Activated CD4-positive, alpha-beta T cell treated with anti-CD3 and anti-CD28 coated beads for 48 hours (primary cell): ENCODE measurements around the gene TMEM101.
A peak's percentile ranks its signal among the peaks of the same experiment; 100 is the strongest.
"Not testable (repeated sequence)": the region's sequence is repeated elsewhere in the genome, so short reads cannot be mapped to it uniquely, and the experiment has no call there.

Experiments
- DNase-seq: peaks from one replicate; pipeline ENCODE4 v3.0.0-alpha.2; 2020

Gene TMEM101

DNA sequence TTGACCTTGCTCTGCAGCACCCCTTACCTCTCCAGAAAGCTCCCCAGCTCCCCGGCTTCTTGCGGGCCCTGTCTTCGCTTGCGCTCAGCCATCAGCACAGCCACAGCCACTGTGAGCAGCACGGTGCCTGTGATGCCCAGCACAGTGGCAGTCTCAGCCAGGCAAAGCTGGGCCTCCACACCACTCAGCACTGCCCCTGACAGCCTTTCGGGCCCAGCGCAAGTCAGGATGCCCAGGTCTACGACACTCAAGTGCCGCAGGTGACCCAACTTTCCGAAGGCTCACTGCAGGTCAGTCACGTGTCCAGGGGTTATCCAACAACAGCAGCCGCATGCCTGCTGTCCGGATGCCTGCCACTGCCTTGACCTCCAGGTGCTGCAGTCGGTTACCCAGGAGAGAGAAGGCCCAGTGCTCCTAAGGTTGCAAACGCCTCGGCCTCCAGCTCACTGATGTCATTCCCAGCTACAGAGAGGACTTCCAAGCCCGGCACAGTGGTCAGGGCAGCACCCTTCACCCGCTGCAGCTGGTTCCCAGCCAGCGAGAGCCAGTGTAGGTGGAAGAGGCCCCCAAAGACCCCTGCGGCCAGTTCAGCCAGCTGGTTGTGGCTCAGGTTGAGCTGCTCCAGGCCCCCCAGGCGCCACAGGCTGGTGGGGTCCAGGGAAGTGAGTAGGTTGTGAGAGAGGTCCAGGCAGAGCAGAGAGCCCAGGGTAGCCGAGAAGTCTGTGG lies 8.9 kb upstream of the TMEM101 start:
- no peak for DNase-seq

DNA sequence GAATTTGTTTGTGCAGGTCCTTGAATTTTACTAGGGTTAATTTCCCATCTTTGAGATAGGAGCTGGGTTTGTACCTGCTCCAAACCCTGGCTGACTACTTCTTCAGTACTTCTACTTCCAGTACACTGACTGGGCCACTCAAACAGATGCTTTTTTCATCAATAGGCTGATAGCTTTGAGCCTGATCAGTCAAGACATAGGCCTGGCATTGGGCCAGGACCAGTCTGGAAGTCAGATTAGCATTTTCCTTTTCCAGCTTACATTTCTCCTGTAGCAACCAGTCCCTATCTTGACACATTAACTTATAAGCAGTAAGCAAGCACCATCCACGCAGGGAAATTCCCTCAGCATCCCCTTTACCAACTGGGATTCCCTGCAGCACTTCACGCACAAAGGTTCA lies 7.5 kb upstream of the TMEM101 start:
- DNase-seq, result no peak

DNA sequence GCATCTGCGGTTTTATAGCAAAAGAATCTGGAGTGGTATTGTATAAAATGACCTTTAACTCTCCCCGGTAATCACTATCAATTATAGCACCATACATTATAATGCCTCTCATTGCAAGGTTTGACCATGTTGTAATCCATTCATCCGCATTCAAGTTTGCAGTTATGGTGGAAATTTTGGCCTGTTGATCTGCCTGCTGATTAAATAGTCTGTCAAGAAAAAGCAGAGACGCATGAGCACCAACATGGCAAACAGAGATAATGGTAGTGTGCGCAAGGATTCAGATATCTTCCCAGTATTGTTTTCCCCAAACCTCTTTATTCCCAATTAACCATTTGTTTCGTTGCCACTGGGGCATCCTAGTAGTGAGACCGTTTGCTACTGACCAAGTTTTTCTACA lies 6.5 kb upstream of the TMEM101 start:
- not testable (repeated sequence) for DNase-seq

DNA sequence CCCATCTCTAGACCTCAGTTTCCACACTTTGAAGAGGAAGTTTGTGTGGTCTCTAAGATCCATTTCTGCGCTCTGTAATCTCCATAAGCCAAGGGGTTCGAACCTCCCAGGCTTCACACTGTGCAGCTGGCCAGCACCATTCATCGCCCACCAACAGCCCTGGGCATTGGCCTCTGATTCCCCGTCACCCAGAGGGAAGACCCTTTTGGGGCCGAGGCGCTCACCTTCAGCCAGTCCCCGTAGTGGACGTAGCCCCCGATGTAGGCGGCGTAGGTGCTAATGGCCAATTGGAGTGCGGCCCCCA lies 678 bp downstream of the TMEM101 start:
- DNase-seq, result no peak

DNA sequence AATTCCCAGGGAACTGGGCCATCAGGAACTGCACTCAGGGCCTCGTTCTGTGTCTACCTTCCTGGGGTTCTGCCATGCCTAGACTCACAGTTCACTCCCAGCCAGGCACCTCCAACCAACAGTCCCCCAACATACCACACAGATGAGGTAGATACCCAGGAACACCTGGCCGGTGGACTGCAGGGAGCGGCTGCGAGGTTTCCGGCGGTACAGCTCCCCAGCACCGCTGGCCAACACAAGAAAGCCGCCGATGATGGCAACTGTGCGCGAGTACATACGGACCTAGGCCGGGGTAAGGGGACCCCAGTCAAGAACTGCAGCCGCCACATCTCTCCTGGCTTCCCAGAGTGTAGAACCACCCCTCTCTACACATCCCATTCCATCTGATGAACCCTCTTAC lies 1.9 kb downstream of the TMEM101 start:
- DNase-seq, result no peak

DNA sequence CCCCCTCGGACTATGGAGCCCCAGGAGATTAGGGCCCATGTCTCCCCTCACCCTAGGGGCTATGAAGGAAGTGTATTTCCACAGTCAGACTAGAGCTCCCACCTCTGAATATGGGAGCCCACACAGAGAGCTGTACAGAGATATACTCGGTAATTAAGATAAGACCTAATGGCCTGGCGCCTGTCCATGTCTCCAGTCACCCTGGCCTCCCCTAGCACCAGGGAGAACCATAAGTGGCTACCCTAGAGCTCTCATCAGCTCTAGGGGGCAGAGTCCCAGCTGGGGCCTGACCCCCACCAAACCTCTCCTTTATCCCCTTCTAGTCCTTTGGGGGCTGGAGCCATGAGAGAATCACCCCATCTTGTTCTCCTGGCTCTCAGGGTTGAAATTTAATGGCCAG lies 2.4 kb downstream of the TMEM101 start:
- no peak for DNase-seq

- DNase-seq, result no peak
Measured at GRCh38 chr17:44011876-44012275, 2.9 kb downstream of the TMEM101 start.

DNA sequence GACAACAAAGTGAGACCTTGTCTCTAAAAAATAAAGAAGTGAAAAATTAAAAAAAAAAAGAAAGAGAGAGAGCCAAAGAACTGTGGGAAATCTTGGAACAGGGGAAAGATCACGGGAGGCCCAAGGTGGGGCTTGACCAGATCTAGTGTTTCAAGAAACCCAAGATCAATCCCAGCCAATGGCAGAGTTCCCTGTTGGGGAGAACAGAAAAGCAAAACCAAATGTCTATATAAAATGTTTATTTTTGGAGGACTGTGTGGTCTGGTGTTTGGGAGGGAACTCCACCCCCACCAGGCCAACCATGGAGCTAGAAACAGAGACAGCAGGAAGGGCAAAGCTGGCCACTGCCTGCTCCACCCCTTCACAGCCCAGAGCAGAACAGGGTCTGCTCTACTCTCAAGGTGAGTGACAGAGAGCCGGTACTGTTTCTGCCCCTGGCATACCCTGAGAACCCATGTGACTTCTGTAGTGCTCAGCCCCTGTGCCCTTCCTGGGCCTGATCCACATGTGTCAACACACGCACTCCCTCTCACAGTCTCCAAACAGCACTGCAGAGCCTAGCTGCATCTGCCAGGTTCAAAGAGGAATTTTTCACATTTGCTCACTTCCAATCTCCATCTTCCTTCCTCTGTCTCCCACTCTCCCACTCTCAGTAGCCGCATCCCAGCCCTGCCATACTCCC lies 3.7 kb downstream of the TMEM101 start:
- DNase-seq, result no peak

DNA sequence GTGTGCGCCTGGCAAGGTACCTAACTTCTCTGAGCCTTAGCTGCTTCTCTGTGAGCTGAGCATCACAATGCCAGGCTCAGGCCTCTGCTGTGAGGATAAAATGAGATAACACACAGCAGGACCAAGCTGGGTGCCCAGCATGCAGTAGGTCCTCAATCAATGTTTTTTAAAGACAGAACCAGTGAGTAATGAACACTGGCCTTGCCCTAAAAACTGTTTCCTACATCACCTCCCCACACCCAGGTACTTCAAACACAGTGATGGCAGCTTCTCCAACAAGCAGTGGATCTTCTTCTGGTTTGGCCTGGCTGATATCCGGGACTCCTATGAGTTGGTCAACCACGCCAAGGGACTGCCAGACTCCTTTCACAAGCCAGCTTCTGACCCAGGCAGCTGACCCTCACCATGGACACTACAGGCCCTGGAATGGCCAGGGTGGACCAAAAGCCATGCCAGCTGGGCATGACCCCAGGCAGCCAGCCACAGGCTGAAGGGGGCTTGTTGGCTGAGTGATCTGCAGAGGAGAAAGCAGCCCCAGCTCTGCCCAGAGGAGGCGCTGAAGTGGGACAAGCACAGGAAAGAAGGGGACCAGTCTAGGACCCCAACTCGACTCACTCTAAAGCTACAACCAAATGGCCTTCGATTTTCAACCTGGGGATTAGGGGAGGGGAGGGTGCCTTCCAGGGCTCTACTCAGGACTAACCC lies 6.4 kb downstream of the TMEM101 start:
- no peak for DNase-seq

DNA sequence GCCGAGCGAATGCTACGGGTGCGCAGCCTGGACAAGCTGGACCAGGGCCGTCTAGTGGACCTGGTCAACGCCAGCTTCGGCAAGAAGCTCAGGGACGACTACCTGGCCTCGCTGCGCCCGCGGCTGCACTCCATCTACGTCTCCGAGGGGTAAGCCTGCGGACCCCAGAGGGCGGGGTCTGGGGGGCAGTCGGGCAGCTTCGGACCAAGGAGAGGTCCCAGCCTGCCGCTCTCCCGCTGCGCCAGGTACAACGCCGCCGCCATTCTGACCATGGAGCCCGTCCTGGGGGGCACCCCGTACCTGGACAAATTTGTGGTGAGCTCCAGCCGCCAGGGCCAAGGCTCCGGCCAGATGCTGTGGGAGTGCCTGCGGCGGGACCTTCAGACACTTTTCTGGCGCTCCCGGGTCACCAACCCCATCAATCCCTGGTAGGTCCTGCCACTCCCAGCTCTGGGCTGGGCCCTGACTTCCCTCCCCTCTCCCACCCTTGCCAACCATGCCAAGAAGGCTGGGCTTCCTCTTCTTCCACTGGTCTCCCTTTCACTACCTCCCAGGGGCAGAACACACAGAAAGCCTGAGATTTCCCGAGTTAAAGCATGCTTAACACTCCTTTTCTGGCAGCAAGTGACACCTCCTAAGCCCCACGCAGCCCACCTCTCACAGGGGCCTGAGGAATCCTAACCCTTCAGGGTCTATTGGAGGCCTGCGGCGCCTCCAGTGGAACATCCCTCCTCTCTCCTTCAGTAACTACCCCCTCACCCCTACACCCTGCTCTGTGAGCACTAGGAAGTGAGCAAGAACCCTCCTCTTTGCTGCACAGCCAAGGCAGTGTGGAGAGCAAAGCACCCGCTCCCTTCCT lies 7.2 kb downstream of the TMEM101 start:
- DNase-seq, result no peak

DNA sequence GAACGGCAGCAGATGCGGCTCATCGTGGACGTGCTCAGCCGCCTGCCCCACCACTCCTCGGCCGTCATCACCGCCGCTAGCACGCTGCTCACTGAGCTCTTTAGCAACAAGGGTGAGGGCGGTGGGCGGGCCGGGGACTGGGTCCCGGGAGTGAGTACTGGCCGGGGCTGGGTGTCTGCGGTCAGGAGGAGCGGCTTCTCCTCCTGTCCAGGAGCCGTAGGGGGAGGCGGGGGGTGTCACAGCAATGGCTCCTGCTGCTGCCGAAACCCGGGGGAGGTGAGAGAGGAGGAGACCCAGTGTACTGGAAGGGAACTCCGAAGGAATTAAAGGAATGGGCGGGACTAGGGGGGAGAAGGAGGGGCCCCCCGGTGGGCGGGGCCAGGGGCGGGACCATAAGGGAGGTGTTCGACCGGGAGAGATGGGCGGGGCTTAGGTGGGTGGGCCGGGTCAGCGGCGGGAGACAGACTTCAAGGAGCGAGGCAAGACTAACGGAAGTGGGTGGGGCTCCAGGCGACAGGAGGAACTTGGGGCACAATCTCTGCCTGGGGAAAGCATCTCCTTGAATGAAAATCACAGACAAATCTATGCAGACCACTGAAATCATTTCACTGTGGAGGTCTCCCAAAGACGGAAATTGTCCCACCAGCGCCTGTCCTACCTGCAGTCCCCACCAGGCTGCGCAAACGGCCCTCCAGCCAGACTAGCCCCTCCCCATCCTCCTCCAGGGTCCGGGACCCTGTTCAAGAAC lies 8.0 kb downstream of the TMEM101 start:
- peak; percentile 100 for DNase-seq

GRCh38 chr17:44006272-44006597 lies 8.5 kb downstream of the TMEM101 start:
- DNase-seq, result peak; percentile 32

DNA sequence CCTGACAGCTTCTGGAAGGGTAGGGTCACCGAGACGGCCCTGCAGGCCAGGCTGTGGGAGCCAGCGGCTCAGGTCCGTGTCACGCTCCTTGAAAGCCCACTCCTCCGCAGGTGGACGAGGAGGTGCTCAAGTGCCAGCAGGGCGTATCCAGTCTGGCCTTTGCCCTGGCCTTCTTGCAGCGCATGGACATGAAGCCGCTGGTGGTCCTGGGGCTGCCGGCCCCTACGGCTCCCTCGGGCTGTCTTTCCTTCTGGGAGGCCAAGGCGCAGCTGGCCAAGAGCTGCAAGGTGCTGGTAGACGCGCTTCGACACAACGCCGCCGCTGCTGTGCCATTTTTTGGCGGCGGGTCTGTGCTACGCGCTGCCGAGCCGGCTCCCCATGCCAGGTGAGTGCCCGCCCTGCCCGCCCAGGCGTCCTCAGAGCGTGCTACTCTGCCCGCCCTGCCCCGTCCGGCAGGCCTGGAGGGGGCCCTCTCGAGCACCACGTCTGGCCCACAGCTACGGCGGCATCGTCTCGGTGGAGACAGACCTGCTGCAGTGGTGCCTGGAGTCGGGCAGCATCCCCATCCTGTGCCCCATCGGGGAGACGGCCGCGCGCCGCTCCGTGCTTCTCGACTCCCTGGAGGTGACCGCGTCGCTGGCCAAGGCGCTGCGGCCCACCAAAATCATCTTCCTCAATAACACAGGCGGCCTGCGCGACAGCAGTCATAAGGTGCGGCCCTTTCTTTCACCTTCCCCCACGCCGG lies 9.1 kb downstream of the TMEM101 start:
- peak; percentile 46 for DNase-seq

DNA sequence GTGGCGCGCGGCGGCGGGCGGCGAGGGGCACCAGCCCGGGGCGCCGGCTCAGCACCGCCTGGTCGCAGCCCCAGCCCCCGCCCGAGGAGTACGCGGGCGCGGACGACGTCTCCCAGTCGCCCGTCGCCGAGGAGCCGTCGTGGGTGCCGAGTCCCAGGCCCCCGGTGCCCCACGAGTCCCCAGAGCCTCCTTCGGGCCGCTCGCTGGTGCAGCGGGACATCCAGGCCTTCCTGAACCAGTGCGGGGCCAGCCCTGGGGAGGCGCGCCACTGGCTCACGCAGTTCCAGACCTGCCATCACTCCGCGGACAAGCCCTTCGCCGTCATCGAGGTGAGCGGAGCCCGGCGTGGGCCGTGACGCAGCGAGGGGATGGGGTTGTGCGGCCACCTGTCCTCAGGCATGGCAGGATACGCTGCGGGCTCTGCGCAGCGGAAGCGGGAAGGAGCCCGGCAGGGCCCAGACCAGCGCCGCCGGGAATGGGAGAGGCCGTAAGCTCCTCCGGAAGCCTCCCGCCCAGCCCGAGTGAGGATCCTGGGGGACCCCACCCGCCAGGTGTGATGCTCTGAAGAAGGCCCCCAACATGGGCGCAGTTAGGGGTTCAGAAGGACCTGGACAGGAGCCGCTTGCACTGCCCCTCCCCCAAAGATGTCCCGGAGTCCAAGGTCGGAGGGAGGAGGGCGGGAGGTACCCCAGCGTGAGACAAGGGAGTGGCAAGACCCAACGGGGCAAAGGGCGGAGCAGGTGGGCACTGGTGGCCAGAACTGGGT lies 9.8 kb downstream of the TMEM101 start:
- DNase-seq, result peak; percentile 23

DNA sequence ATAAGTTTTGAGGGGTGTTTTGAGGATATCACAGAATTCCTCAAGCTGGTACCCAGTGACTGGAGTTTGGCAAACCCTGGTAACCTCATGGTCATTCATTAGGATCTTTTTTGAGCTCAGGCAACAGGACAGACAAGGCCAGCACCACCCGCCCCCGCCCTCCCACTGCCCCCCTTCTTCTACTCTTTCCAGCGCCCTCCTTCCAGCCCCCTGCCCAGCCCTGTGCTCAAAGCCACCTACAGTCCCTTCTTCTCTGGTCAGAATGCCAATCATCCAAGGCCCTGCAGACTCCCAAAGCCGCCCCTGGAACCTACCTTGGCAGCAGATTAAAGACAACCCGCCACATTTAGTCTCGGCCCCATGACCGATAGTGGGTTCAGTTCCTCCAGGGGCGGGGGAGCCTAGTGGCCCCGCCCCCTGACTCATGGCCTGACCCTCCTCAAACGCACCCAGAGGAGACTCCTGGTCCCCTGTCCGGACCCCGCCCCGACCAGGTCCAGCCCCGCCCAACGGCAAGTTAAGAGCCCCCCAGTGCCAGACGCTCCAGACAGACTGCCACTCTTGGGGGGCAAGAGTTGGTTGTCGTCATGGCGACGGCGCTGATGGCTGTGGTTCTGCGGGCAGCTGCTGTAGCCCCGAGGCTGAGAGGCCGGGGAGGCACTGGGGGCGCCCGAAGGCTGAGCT lies 10.5 kb downstream of the TMEM101 start, which contains the start of gene NAGS:
Gene NAGS, plus strand, starts transcription at position 546 of the 684 bp plus-strand sequence. Its CDS starts 42 bp downstream, at position 588.
- peak; percentile 24 for DNase-seq

DNA sequence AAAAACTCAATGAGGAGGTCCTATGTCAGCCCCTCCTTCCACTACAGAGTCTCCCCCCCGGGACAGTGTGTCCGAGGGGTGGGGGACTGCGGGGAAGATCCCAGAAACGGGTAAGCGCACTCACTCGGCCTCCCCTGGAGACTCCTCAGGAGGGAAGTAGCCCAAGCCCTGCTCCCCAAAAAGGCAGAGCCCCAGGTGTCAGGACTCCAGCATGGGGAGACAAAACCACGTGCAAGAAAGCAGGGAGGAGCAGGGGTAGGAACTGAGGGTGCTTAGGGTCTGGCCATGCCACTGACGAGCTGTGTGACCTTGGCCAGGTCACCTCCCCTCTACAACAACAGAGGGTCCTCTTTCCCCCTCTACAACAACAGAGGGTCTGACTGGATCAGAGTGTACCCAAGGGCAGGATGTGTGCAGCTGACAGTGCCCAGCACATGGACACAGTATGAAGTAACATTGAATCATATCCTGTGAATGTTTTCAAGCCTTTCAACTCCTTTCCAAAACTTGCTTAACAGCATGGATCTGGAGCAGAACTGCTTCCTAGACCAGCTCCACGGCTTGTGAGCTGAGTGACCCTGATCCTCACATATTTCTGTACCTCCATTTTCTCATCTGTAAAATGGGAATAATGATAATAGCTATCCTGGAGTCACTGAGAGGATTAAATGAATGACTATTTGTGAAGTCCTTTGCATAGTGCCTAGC lies 12.5 kb downstream of the TMEM101 start:
- DNase-seq, result no peak

DNA sequence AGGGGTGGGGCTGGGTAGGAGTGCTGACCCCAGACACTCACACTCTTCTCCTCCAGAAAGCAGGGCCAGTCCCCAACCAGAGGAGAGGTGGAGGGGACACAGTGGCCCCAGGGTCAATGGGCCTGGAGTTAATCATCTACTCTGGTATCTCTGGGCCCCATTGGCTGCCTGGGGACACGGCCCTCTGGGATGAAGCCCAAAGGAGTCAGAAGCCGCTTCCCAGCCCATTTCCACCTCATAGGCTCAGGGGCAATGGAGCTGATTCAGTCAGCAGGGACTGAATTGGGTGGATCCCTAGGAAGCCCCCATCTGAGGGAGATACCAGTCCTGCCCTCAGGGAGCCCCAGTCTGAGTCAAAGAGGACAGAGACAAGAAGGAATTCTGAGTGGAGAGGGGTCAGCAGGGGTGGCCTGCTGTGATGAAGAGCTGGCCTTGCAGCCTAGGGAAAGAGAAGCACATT lies 13.3 kb downstream of the TMEM101 start:
- no peak for DNase-seq

DNA sequence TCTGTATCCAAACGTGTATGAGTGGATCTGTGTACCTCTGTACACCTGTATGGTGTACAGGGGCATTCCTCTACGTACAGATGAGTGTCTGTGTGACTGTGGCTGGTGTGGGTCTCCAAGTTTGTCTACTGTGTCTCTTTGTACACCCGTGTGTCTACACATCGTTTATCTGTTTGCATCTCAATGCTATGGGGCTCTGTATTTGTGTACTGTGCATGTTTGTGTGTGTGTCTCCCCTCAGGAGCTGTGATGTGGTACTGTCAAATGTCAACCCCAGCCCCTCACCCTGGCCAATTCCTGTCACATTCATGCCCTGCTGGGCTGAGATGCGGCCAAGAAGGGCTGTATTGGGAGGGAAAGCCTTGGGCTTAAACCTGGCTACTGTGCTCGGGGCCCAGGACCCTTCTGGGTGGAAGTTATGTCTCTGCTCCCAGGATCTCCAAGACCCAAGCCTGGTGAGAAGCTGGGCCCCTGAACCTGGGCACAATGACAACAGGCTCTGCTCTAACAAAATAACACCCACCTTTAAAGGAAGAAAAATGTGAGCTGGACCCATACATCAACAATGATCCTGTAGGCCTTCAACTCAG lies 13.8 kb downstream of the TMEM101 start:
- DNase-seq, result no peak
